Glutamatergic neuron (in vitro differentiated cells): ENCODE data around the gene BCAS4. TPM values are rescaled to one million over a fixed set of nuclear protein-coding genes. Genes with fewer than 3 reads are reported as not detected.
"Not testable (repeated sequence)": the region's sequence is repeated elsewhere in the genome, so short reads cannot be mapped to it uniquely, and the experiment has no call there.

Experiments
- DNase-seq: peaks from one replicate; pipeline ENCODE4 v3.0.0; 2022
- H3K27ac Mint-ChIP-seq: one replicate; pipeline ENCODE4 v1.8.0; 2020; ENCODE audit warnings: mild to moderate bottlenecking, mixed read lengths, inconsistent platforms; ENCODE audit not compliant: unreplicated experiment
- H3K27me3 Mint-ChIP-seq: one replicate; pipeline ENCODE4 v1.8.0; 2020; ENCODE audit warnings: mild to moderate bottlenecking, moderate library complexity, mixed read lengths, inconsistent platforms; ENCODE audit not compliant: unreplicated experiment
- H3K36me3 Mint-ChIP-seq: one replicate; pipeline ENCODE4 v1.8.0; 2020; ENCODE audit warnings: mild to moderate bottlenecking, mixed read lengths, inconsistent platforms; ENCODE audit not compliant: unreplicated experiment
- H3K4me1 Mint-ChIP-seq: one replicate; pipeline ENCODE4 v1.8.0; 2020; ENCODE audit warnings: mild to moderate bottlenecking, low read depth, mixed read lengths, inconsistent platforms; ENCODE audit not compliant: unreplicated experiment
- H3K4me3 Mint-ChIP-seq: one replicate; pipeline ENCODE4 v1.8.0; 2020; ENCODE audit warnings: mild to moderate bottlenecking, mixed read lengths, inconsistent platforms; ENCODE audit not compliant: unreplicated experiment
- H3K9me3 Mint-ChIP-seq: one replicate; pipeline ENCODE4 v1.8.0; 2020; ENCODE audit warnings: mild to moderate bottlenecking, moderate library complexity, mixed read lengths, inconsistent platforms; ENCODE audit not compliant: unreplicated experiment
- total RNA-seq: library from RNA; stranded (reverse); fragmentation: NEBNext Ultra II Directional; extraction: Animal tissue kit (Norgen Biotek cat#: 25700); gene quantifications from one replicate; pipeline ENCODE4 v1.2.1, GENCODE V29; 2021; ENCODE audit not compliant: unreplicated experiment
- TF ChIP-seq, protein P1 (sequence below): fragments of 200-600 bp; sonication (generic); IDR thresholded peaks from one replicate; pipeline ENCODE4 v1.5.0; 2021; ENCODE audit not compliant: partially characterized antibody, unreplicated experiment

The BCAS4 gene
- total RNA-seq, 1 donor from 2014 or later: 5.5 TPM

DNA sequence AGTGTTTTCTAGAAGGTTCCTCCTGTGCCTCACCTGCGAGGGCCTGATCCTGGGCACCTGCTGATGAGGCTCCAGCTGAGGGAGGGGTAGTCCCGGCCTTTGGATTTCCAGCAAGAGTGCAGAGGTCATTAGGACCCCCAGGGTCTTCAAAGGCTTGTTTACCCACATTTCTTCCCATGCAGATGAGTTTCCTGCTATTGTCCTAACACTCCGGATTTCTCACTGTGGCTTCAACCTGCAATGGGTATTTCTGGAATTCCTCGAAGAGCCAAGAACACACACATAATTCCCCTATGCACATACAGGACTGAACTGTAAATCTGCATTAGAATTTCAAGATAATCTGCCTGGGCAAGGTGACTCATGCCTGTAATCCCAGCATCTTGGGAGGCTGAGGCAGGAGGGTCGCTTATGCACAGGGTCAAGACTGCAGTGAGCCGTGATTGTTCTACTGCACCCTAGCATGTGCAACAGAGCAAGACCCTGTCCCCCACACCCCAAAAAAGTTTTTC, 82.4 kb downstream of the BCAS4 start:
- DNase-seq: no peak

DNA sequence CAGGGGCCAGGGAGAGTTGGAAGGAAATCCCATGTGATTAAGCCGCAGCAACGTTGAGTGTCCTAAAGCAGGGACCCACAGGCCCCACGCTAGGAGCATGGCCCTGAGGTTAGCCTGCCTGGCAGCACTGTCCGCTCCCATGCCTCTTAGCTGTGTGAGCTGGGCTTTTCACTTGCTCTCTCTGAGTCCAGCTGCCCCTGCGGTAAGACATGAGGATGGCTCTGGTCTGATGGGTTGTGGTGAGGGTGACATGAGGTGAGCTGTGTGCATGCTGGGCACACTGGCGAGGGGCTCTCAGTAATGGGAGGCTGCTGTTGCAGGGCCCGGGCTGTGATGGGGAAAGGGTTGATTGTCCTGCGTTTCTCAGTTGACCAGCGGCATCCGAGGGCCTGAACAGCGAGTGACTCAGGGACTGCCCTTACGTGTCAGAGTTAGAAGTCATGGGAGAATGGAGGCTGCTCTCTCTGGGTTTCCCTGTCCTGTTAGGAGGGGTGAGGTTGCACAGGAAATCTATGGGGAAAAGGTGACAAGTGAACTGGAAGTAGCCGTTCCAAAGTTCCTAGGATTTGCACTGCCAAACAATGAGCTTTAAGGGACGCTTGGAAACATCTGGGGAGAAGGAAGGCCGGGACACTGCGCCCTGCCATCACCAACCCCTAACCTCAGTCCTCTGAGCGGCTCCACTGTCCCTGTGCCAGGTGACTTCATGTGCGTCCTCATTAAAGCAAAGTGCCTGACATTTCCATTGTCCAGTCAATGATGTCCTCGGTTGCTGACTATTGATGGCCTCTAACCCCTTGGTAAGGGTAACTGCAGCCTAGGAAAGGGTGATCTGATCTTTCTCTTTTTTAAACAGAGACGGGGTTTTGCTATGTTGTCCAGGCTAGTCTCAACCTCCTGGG, 85.0 kb downstream of the BCAS4 start:
- TF ChIP-seq, protein P1, sequence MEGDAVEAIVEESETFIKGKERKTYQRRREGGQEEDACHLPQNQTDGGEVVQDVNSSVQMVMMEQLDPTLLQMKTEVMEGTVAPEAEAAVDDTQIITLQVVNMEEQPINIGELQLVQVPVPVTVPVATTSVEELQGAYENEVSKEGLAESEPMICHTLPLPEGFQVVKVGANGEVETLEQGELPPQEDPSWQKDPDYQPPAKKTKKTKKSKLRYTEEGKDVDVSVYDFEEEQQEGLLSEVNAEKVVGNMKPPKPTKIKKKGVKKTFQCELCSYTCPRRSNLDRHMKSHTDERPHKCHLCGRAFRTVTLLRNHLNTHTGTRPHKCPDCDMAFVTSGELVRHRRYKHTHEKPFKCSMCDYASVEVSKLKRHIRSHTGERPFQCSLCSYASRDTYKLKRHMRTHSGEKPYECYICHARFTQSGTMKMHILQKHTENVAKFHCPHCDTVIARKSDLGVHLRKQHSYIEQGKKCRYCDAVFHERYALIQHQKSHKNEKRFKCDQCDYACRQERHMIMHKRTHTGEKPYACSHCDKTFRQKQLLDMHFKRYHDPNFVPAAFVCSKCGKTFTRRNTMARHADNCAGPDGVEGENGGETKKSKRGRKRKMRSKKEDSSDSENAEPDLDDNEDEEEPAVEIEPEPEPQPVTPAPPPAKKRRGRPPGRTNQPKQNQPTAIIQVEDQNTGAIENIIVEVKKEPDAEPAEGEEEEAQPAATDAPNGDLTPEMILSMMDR: no peak
- DNase-seq: no peak
- no peaks in the 10 kb centered on the region for H3K27me3 Mint-ChIP-seq
- H3K9me3 Mint-ChIP-seq: peaks cover 2% of the 10 kb centered on the region
- H3K36me3 Mint-ChIP-seq: no peaks in the 10 kb centered on the region
- no peak overlapping the region for H3K27ac Mint-ChIP-seq
- no peaks in the 10 kb centered on the region for H3K4me1 Mint-ChIP-seq
- H3K4me3 Mint-ChIP-seq: no peak overlapping the region

More for the DNA sequence above, 82.4 kb downstream of the BCAS4 start:
- H3K36me3 Mint-ChIP-seq: no peaks in the 10 kb centered on the region
- H3K27ac Mint-ChIP-seq: no peak overlapping the region
- peaks cover 19% of the 10 kb centered on the region for H3K4me1 Mint-ChIP-seq
- H3K4me3 Mint-ChIP-seq: no peak overlapping the region
- H3K9me3 Mint-ChIP-seq: peaks cover 14% of the 10 kb centered on the region
- peaks cover 10% of the 10 kb centered on the region for H3K27me3 Mint-ChIP-seq
- TF ChIP-seq, protein P1: no peak

DNA sequence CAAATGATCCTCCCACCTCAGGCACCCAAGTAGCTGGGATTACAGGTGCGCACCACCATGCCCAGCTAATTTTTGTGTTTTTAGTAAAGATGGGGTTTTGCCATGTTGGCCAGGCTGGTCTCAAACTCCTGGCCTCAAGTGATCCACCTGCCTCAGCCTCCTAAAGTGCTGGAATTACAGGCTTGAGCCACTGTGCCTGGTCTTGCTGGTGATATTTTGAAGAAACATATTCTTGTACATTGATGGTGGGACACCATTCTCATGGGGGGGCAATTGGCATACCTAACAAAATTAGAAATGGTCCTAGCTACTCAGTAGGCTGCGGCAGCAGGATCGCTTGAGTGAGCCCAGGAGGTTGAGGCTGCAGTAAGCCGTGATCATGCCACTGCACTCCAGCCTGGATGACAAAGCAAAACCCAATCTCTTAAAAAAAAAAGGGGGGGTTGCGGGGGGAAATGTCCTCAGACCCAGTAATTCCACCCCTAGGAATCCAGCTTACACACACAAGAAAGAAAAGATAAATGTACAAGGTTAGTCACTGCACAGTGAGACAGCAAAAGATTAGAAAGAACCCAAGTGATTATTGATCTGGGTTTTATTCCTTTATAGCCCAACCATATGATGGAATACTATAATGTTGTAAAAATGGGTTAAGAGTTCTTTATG, 87.0 kb downstream of the BCAS4 start:
- not testable (repeated sequence) for H3K9me3 Mint-ChIP-seq, DNase-seq, H3K36me3 Mint-ChIP-seq, H3K27ac Mint-ChIP-seq, H3K27me3 Mint-ChIP-seq, H3K4me3 Mint-ChIP-seq, H3K4me1 Mint-ChIP-seq

DNA sequence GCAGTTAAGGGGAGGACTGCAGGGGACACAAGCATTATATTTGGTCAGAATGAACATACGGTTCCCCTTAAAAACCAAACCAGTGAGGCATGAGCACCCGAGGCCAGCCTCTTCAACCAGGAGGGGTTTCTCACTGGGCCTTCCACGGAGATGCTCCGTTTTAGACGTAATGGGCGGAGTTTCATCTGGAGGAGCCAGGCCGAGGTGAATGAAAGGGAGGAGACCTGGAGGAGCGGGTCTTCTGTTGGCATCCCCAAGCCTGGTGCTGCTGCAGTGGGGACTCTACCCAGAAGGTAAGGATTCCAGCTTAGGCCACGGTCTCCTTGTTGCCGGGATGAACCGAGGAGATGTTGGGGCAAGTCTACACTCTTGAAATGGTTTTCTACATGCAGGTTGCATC, 89.0 kb downstream of the BCAS4 start:
- Mint-ChIP-seq H3K9me3 (peaks cover 5% of the 10 kb centered on the region), H3K27me3 (peaks cover 5% of the 10 kb centered on the region), H3K4me1 (peaks cover 1% of the 10 kb centered on the region), H3K36me3 (no peaks in the 10 kb centered on the region), H3K27ac (no peak overlapping the region), H3K4me3 (no peak overlapping the region)
- TF ChIP-seq, protein P1: no peak
- no peak for DNase-seq

DNA sequence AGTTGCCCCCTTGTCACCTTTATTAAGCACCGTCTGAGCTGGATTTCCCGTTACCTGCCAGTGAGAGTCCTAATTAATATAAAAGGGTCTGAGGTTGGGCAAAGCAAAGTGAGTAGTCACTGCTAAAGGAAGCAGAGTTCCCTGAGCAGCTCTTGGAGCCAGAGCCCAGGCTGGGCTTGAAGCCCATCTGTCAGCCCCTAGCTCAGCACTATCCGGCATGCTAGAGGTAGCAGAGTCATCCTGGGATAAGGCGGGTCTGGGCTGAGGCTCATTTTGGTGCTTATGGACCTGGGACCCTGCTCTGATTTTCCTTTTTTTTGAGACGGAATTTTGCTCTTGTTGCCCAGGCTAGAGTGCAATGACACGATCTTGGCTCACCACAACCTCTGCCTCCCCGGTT, 90.2 kb downstream of the BCAS4 start:
- Mint-ChIP-seq H3K4me3 (no peak overlapping the region), H3K4me1 (peaks cover 2% of the 10 kb centered on the region), H3K27me3 (peaks cover 6% of the 10 kb centered on the region), H3K36me3 (no peaks in the 10 kb centered on the region), H3K27ac (peak overlapping the region; percentile 57), H3K9me3 (peaks cover 5% of the 10 kb centered on the region)
- no peak for DNase-seq
- TF ChIP-seq, protein P1: no peak
